Endothelial cell of umbilical vein (primary cell): ENCODE data around the gene SHROOM4. TPM values are rescaled to one million over a fixed set of nuclear protein-coding genes. Genes with fewer than 3 reads are reported as not detected.

Experiments
- BruUV-seq: library from RNA; stranded (reverse); fragments of 400-500 nt; replicated peaks from 2 replicates; lab custom pipeline; 2021; lab: Mats Ljungman, UMichigan
- CTCF ChIA-PET: fragments of 300-600, 350-600 bp; sonication (Branson Sonifier 250); formaldehyde crosslinking; loops from one replicate; lab custom pipeline; 2021; ENCODE audit warnings: antibody characterized with exemption, inconsistent platforms; lab: Charles Lee
- POLR2A ChIA-PET: fragments of 300-600, 350-600 bp; sonication (Branson Sonifier 250); formaldehyde crosslinking; loops from one replicate; lab custom pipeline; 2021; ENCODE audit warnings: antibody characterized with exemption, inconsistent platforms; lab: Charles Lee
- DNase-seq: peaks from one replicate; pipeline ENCODE4 v3.0.0-alpha.2; 2011; ENCODE audit warnings: low read depth, low spot score
- FAIRE-seq: peaks from 2 replicates; lab custom pipeline; 2011; peaks lifted over from hg19 to GRCh38; lab: Jason Lieb, UNC
- H2AFZ ChIP-seq: 2 replicates; pipeline ENCODE4 v1.6.0; 2012; ENCODE audit warnings: low read depth, low read length, control low read depth, inconsistent platforms
- H3K27ac ChIP-seq: 2 replicates; pipeline ENCODE4 v1.5.1; 2011; ENCODE audit warnings: low read depth, mild to moderate bottlenecking, control low read depth, low read length, moderate library complexity; ENCODE audit not compliant: insufficient read depth
- H3K27me3 ChIP-seq, 2 experiments: 2 replicates each; pipeline versions ENCODE4 v1.6.0 to v1.6.1; 2011; ENCODE audit warnings: low read length in 2 of 2, mixed read lengths in 1 of 2; ENCODE audit not compliant: control insufficient read depth in 2 of 2, insufficient read depth in 2 of 2
- H3K36me3 ChIP-seq, 2 experiments: 2 replicates in 1 of 2; 3 replicates in 1 of 2; pipeline ENCODE4 v1.5.1; 2011; ENCODE audit warnings: low read length in 2 of 2, mild to moderate bottlenecking in 1 of 2, moderate library complexity in 1 of 2; ENCODE audit not compliant: control insufficient read depth in 2 of 2, insufficient read depth in 2 of 2; ENCODE audit errors: extremely low read depth in 1 of 2
- H3K4me1 ChIP-seq: 3 replicates; pipeline ENCODE4 v1.5.1; 2011; ENCODE audit warnings: mild to moderate bottlenecking, low read length; ENCODE audit not compliant: control insufficient read depth, insufficient read depth; ENCODE audit errors: extremely low read depth
- H3K4me2 ChIP-seq: 2 replicates; pipeline ENCODE4 v1.6.1; 2011; ENCODE audit warnings: low read length, control low read depth, mixed read lengths; ENCODE audit not compliant: insufficient read depth
- H3K4me3 ChIP-seq, 3 experiments: fragments of 200-600 bp in 1 of 3; sonication (generic), shearing (Covaris generic) in 1 of 3; replicated peaks in 1 of 3; 2 replicates each; pipeline ENCODE4 v1.5.1; 2011 to 2016; ENCODE audit warnings: control low read depth in 3 of 3, low read length in 3 of 3, mild to moderate bottlenecking in 2 of 3, inconsistent platforms in 1 of 3, low read depth in 1 of 3, moderate library complexity in 1 of 3; ENCODE audit not compliant: insufficient read depth in 1 of 3
- H3K79me2 ChIP-seq: 2 replicates; pipeline ENCODE4 v1.6.0; 2012; ENCODE audit warnings: low read length, inconsistent platforms; ENCODE audit not compliant: control insufficient read depth, insufficient read depth
- H3K9ac ChIP-seq: replicated peaks from 2 replicates; pipeline ENCODE3; 2011; ENCODE audit warnings: low read length, control low read depth; ENCODE audit not compliant: insufficient read depth; ENCODE audit errors: extremely low read depth
- H3K9me1 ChIP-seq: replicated peaks from 3 replicates; pipeline ENCODE4 v1.6.0; 2011; ENCODE audit warnings: mild to moderate bottlenecking, low read length; ENCODE audit not compliant: control insufficient read depth, insufficient read depth; ENCODE audit errors: extremely low read depth
- H3K9me3 ChIP-seq: replicated peaks from 2 replicates; pipeline ENCODE4 v1.5.1; 2012; ENCODE audit warnings: low read length, inconsistent platforms; ENCODE audit not compliant: control insufficient read depth, insufficient read depth
- H4K20me1 ChIP-seq: replicated peaks from 2 replicates; pipeline ENCODE3; 2011; ENCODE audit warnings: mild to moderate bottlenecking, low read length; ENCODE audit not compliant: control insufficient read depth, insufficient read depth; ENCODE audit errors: extremely low read depth
- CTCF ChIP-seq, 2 donors: IDR thresholded peaks; 1 replicate in 1 of 2; 2 replicates in 1 of 2; pipeline ENCODE4 v1.5.1; 2011; ENCODE audit warnings: low read length in 2 of 2, mild to moderate bottlenecking in 2 of 2, moderate library complexity in 2 of 2, control low read depth in 1 of 2, inconsistent platforms in 1 of 2, low read depth in 1 of 2; ENCODE audit not compliant: insufficient read depth in 1 of 2; ENCODE audit errors: extremely low read depth in 1 of 2
- EZH2 ChIP-seq: IDR thresholded peaks from 2 replicates; pipeline ENCODE4 v1.6.1; 2012; ENCODE audit warnings: borderline replicate concordance, low read depth, mild to moderate bottlenecking, moderate library complexity, low read length, inconsistent platforms; ENCODE audit not compliant: severe bottlenecking
- FOS ChIP-seq: IDR thresholded peaks from 2 replicates; pipeline ENCODE4 v1.6.1; 2011; ENCODE audit warnings: mild to moderate bottlenecking, low read length, moderate library complexity, borderline replicate concordance; ENCODE audit not compliant: insufficient read depth
- GATA2 ChIP-seq: IDR thresholded peaks from 2 replicates; pipeline ENCODE4 v1.7.0; 2011; ENCODE audit warnings: low read depth, mild to moderate bottlenecking, moderate library complexity, mixed read lengths, low read length; ENCODE audit not compliant: insufficient read length, insufficient read depth
- JUN ChIP-seq: IDR thresholded peaks from 2 replicates; pipeline ENCODE4 v1.6.1; 2011; ENCODE audit warnings: borderline replicate concordance, low read depth; ENCODE audit not compliant: insufficient read length, insufficient read depth
- MAX ChIP-seq: IDR thresholded peaks from 2 replicates; pipeline ENCODE4 v1.6.1; 2011; ENCODE audit not compliant: insufficient read depth, insufficient read length
- MYC ChIP-seq: IDR thresholded peaks from one replicate; pipeline ENCODE4 v1.6.1; 2011; ENCODE audit warnings: mild to moderate bottlenecking, low read depth, low read length
- POLR2A ChIP-seq: IDR thresholded peaks from 2 replicates; pipeline ENCODE4 v1.6.1; 2012; ENCODE audit warnings: low read depth, mild to moderate bottlenecking, control low read depth, low read length
- POLR2AphosphoS5 ChIP-seq: IDR thresholded peaks from 2 replicates; pipeline ENCODE4 v1.6.1; 2012; ENCODE audit warnings: low read depth, mild to moderate bottlenecking, control low read depth, low read length, moderate library complexity; ENCODE audit not compliant: insufficient read depth
- dilution Hi-C: fragments of 300-500 bp; cut with MboI; formaldehyde crosslinking; loops from one replicate; pipeline ENCODE4 v1.15.0; 2019; ENCODE audit warnings: low sequenced_read_pairs; ENCODE audit not compliant: extremely low pct_ligation_motif_present
- intact Hi-C: fragments of 100-400 bp; cut with micrococcal nuclease; formaldehyde crosslinking; loops from one replicate; pipeline ENCODE4 v1.10.0; 2022
- polyA plus RNA-seq, 4 experiments: library from polyadenylated mRNA; depleted of rRNA in 3 of 4; stranded (reverse) in 3 of 4; unstranded in 1 of 4; fragments of >200 nt; gene quantifications; 2 replicates each; pipeline versions ENCODE4 v1.2.1 to v1.2.3, GENCODE V29; 2011 to 2012; ENCODE audit warnings: missing spikeins in 1 of 4
- total RNA-seq: library from RNA; stranded (reverse); gene quantifications from 2 replicates; pipeline ENCODE4 v1.2.3, GENCODE V29; 2021

SHROOM4 gene
- total and polyA plus RNA-seq, 2 donors (not counting 3 experiments of a cell fraction or from before 2014, with no cell fraction given) = 29.7 to 57.5 TPM

GRCh38 chrX:50586407-50586806 is 227.6 kb downstream of the SHROOM4 start:
- no peak overlapping the region for H3K27ac ChIP-seq
- ChIA-PET CTCF (no interaction called here), POLR2A (no interaction called here)
- H2AFZ ChIP-seq = no peak overlapping the region
- no peak overlapping the region for H3K4me2 ChIP-seq
- FAIRE-seq = no peak
- H3K79me2 ChIP-seq = no peaks in the 10 kb centered on the region
- dilution Hi-C loops = no loop called here
- no peak overlapping the region for H3K9ac ChIP-seq
- no peak for DNase-seq
- TF ChIP-seq FOS = no peak
- no peak for TF ChIP-seq POLR2AphosphoS5
- TF ChIP-seq CTCF (IDR thresholded peaks at IDR 0.05; ENCODE audit: extremely low read depth in 1 of 2, insufficient read depth in 1 of 2, low read depth in 1 of 2, low read length in 2 of 2) = no peak
- TF ChIP-seq JUN = no peak
- no peak for TF ChIP-seq EZH2
- no peak for TF ChIP-seq GATA2
- TF ChIP-seq POLR2A = no peak
- TF ChIP-seq MYC = no peak
- TF ChIP-seq MAX = no peak
- H3K4me1 ChIP-seq = no peaks in the 10 kb centered on the region
- intact Hi-C loops = no loop called here
- no peak overlapping the region for H3K4me3 ChIP-seq
- BruUV-seq = no TSS peak
- H3K36me3 ChIP-seq = no peaks in the 10 kb centered on the region
- H4K20me1 ChIP-seq = no peaks in the 10 kb centered on the region
- H3K27me3 ChIP-seq = no peaks in the 10 kb centered on the region
- no peaks in the 10 kb centered on the region for H3K9me1 ChIP-seq
- H3K9me3 ChIP-seq = no peaks in the 10 kb centered on the region
